Activated CD4-positive, alpha-beta T cell treated with anti-CD3 and anti-CD28 coated beads, Interleukin-2, Interleukin-4, amounts not matched to agents 100 ng/mL and 50 ng/mL, durations not matched to agents 16 hours and 8 hours (primary cell): Measurements from ENCODE around the gene MAN1B1.
A peak's percentile ranks its signal among the peaks of the same experiment; 100 is the strongest.
"Not testable (repeated sequence)": the region's sequence is repeated elsewhere in the genome, so short reads cannot be mapped to it uniquely, and the experiment has no call there.

Experiments used
- DNase-seq: peaks from one replicate; pipeline ENCODE4 v3.0.0-alpha.2; 2020; ENCODE audit warnings: low spot score

Gene MAN1B1

GRCh38 chr9:137110911-137111787 is 24.4 kb downstream of the MAN1B1 start:
- no peak for DNase-seq

DNA sequence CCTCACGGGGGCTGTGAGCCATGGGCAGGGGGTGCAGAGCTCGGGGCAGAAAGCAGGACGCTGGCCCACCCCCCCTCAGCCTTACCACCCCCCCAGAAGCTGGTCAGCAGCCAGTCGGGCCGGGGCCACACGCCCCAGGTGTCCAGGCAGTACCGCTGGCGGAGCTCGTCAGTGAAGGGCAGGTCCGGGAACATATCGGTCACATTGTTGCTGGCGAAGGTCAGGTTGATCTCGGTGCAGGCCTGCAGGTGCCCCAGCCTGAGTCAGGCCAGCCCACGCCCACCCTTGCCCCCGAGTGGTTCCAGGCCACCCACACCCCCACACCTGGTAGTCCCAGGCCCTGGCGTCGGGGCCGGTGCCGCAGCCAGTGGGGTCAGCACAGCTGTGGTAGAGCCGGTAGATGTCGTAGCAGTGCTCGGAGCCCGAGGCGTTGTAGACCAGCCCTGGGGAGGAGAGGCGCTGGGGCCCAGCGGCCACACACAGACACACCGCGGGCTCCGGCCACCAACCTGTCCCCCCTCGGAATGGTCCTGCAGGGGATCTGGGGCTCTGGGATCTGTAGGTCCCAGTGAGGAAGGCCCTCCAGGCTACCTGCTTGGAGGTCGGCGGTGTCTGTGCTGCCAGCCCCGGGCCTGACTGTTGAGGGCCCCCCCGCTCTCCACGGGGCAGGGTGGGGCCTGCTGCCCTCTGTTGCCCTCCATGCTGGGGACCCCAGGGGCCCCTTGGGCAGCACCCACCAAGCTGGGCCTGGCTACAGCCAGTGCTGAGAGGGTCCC is 25.2 kb downstream of the MAN1B1 start:
- no peak for DNase-seq

DNA sequence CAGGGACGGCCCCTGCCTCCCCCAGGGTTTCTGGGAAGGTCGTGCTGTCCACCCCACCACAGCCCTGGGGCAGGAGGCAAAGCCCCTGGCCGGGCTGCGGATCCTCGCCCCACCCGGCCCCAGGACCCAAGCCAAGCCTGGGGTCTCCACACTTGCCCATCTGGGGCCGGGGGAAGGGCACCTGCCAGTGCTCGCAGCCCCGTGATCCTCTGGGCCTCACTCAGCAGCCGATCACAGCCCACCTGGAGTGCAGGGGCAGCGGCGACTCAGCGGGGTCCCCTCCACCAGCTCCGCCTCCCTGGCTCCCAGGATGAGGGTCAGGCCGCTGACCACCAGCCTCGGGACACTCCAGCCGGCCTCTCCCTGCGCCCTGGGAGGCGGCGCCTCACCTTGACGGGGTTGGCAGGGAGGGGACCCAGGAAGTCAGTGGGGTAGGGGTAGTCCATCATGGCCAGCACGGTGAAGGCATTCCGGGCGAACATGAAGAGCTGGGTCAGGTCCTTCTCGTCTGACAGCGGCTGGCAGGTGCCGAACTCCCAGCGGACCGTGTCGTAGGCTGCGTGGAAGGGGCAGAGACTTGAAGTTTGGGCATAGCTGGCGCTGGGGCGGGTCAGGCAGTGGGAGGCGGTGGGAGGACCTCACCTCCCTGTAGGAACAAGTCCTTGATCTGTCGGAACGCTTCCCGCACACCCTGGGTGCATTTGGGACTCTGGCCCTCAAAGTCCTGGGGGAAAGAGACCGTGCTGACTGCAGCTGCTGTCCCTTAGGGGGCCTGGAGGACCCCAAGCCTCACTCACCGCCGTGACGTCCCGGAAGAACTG is 26.0 kb downstream of the MAN1B1 start:
- DNase-seq = no peak

- no peak for DNase-seq
Observed at GRCh38 chr9:137113385-137114159, 26.8 kb downstream of the MAN1B1 start.

DNA sequence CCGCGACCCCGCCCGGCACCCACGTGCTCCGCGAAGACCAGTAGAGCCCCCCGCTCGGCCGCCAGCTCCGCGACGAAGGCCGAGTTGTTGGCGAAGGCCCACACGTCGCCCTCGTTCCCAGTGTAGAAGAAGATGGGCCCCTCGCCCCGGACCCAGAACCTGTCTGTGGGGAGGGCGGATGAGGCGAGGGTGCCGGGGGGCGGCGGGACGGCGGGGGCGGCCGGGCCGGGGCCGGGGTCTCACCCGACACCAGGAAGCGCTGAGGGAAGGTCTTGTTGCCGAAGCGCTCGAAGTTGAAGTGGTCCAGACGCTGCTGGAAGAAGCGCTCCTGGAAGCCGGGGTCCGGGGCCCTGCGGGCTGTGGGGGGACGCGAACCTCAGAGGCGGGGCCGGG is 27.4 kb downstream of the MAN1B1 start:
- no peak for DNase-seq

DNA sequence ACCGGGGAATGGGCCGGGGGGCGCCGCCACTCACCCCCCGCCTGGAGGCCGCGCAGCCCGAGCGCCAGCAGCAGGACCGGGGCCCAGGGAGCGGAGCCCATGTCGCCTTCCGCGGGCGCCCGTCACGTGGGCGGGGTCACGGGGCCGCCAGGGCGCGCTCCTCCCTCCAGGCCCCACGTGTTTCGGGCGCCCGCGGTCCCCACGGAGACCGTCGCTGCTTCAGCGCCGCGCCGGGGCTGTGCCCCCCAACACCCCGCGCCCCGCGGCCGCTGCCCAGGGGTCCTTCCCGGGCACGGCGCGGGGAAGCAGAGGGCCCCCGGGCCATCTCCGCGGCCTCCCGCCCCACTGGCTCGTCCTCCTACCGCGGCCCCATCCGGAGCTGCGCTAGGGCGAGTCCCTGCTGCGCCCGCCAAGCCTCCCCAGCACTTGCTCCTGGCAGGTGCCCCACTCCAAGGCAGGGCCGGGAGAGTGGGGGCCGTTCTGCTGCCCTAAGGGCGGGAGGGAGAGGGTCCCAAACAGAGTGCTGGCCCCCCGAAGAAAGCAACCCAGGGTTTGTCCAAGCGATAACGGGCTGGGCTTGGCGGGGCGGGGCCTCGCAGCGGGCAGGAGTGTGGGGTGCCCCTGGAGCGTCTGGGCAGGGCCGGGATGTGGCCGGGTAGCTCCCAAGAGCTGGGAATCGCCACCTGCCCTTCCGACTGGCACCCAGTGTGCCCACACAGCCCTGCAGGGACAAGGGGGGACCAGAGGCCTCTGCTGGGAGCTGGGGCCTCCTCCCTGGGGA is 28.0 kb downstream of the MAN1B1 start, which contains the start of gene DPP7:
DPP7 (minus strand) TSS at position 121 of the 781 bp plus-strand sequence; CDS start at position 101, 20 bp downstream.
- DNase-seq = peak; percentile 74

- no peak for DNase-seq
Observed at GRCh38 chr9:137115394-137116026, 28.7 kb downstream of the MAN1B1 start.

DNA sequence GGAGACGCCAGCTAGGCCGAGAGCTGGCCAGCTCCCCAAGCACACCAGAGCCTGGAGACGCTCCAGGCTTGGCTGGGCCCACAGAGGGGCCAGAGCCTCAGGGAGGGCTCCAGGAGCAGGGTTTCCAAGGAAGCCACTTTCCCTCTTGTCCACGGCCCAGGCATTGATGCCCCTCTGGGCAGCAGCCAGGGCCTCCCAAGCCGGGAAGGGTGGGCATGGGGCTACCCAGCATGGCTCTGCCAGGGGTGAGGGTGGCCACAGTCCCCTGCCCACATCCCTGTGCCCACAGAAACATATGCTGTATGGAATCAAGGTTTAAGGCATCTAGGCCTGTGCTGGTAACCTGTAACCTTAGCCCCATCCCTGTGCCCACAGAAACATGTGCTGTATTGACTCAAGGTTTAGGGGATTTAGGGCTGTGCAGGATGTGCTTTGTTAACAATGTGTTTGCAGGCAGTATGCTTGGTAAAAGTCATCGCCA is 29.3 kb downstream of the MAN1B1 start:
- no peak for DNase-seq

- no peak for DNase-seq
Observed at GRCh38 chr9:137116728-137117127, 29.9 kb downstream of the MAN1B1 start.

DNA sequence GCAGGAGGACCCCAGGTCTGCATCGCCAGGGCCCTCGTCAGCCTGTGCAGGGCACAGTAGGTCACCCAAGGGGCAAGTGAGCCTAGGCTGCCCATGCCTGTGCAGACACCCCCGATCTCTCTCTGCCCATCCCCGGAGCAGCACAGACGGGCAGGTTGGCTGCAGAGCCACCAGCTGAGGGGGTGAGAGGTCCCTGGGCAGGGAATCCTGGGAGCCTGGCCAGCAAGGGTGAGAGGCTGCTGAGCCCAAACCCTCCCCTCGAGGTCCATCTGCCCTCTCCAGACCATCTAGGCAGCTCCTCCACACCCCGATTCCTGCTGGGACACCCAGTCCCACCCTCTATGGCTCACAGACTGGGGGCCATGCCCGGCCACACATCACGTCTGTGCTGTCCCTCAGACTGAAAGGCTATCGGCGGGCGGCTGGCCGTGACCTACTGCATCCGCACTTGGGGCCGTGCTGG is 30.5 kb downstream of the MAN1B1 start:
- no peak for DNase-seq

- DNase-seq = not testable (repeated sequence)
Observed at GRCh38 chr9:137118092-137118603, 31.4 kb downstream of the MAN1B1 start.

DNA sequence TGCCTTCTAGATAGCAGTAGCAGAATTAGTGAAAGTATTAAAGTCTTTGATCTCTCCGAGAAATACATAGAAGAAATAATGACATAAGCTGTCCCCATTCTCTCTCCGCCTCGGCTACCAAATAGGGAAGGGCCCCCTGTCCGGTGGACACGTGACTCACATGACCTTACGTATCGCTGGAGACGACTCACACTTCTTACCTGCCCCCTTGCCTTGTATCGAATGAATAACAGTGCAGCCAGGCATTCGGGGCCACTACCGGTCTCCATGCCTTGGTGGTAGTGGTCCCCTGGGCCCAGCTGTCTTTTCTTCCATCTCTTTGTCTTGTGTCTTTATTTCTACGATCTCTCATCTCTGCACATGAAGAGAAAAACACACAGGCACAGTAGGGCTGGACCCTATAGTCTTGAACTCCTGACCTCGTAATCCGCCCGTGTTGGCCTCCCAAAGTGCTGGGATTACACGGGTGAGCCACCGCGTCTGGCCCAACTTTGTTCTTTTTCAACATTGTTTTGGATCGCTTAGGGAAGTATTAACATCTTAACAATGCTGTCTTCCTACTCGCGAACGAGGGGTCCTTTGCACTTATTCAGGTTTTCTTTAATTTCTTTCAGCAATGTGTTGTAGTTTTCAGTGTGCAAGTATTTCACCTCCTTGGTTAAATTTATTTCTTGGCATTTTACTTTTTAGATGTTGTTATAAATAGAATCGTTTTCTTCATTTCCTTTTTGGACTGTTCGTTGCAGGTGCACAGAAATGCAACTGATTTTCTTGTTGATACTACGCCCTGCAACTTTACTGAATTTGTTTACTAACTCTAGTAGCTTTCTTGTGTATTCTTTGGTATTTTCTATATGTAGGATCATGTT is 35.4 kb downstream of the MAN1B1 start:
- DNase-seq = not testable (repeated sequence)

GRCh38 chr9:137122796-137123467 is 36.1 kb downstream of the MAN1B1 start:
- DNase-seq = not testable (repeated sequence)

DNA sequence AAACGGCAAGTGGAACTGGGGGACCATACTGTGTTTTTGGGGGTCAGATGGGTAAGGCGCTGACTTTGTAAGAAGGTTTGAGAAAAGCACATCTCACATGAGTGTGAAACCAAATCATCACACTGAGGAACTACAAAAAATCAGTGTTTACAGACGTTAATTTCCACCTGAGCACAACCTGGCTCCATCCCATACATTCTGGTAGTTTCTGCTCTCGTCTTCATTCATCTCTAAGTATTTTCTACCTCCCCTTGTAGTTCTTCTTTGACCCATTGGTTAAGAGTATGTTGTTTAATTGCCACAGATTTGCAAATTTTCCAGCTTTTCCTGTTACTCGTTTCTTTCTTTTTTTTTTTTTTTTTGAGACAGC is 36.7 kb downstream of the MAN1B1 start:
- DNase-seq = no peak

DNA sequence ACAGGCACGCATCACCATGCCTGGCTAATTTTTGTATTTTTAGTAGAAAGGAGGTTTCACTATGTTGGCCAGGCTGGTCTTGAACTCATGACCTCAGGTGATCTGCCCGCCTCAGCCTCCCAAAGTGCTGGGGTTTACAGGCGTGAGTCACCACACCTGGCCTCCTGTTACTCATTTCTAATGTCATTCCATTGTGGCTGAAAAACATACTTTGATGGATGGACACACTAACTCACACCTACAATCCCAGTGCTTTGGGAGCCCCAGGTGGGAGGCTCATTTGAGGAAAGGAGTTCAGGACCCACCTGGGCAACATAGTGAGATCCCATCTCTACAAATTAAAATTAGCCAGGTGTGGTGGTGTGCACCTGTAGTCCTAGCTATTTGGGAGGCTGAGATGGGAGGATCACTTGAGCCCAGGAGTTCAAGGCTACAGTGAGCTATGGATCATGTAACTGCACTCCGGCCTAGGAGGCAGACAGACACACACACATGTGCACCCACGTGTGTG is 37.2 kb downstream of the MAN1B1 start:
- not testable (repeated sequence) for DNase-seq

DNA sequence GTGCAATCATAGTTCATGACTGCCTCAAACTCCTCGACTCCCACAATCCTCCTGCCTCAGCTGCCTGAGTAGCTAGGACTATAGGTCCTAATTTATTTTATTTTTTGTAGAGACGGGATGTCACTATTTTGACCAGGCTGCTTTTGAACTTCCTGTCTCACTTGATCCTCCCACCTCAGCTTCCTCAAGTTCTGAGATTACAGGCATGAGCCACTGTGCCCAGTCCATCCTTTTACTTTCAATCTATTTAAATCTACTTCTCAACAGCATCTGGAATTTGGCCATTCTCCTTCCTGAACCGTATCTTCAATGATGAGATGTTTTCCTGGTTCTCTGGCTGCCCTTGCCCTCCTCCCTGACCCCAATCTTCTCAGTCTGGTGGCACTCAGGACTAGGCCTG is 40.0 kb downstream of the MAN1B1 start:
- no peak for DNase-seq

GRCh38 chr9:137127301-137128157 is 40.7 kb downstream of the MAN1B1 start:
- DNase-seq = peak; percentile 53
